Nephron progenitor cell (in vitro differentiated cells): ENCODE results near the gene CAMSAP2.
"Not testable (repeated sequence)": the region's sequence is repeated elsewhere in the genome, so short reads cannot be mapped to it uniquely, and the experiment has no call there.

Experiments used
- DNase-seq: peaks from one replicate; pipeline ENCODE4 v3.0.0; 2021
- H3K27ac Mint-ChIP-seq: 2 replicates; pipeline ENCODE4 v1.8.0; 2021; ENCODE audit warnings: mild to moderate bottlenecking, moderate library complexity, mixed read lengths
- H3K27me3 Mint-ChIP-seq: 2 replicates; pipeline ENCODE4 v1.8.0; 2021; ENCODE audit warnings: mild to moderate bottlenecking, low read depth, mixed read lengths; ENCODE audit not compliant: poor library complexity
- H3K36me3 Mint-ChIP-seq: 2 replicates; pipeline ENCODE4 v1.8.0; 2021; ENCODE audit warnings: low read depth, mixed read lengths
- H3K4me1 Mint-ChIP-seq: 2 replicates; pipeline ENCODE4 v1.8.0; 2021; ENCODE audit warnings: mixed read lengths
- H3K4me3 Mint-ChIP-seq: 2 replicates; pipeline ENCODE4 v1.8.0; 2021; ENCODE audit warnings: mild to moderate bottlenecking, moderate library complexity, mixed read lengths
- H3K9me3 Mint-ChIP-seq: 2 replicates; pipeline ENCODE4 v1.8.0; 2021; ENCODE audit warnings: mild to moderate bottlenecking, moderate library complexity, mixed read lengths
- CTCF ChIP-seq: fragments of 200-600 bp; sonication (generic); IDR thresholded peaks from 2 replicates; pipeline ENCODE4 v1.5.0; 2021; ENCODE audit warnings: antibody characterized with exemption

CAMSAP2 gene

GRCh38 chr1:200808846-200809245 lies 70.2 kb downstream of the CAMSAP2 start:
- H3K9me3 Mint-ChIP-seq = no peaks in the 10 kb centered on the region
- peaks cover 5% of the 10 kb centered on the region for H3K4me1 Mint-ChIP-seq
- no peak overlapping the region for H3K4me3 Mint-ChIP-seq
- H3K27me3 Mint-ChIP-seq = peaks cover 2% of the 10 kb centered on the region
- peaks cover 66% of the 10 kb centered on the region for H3K36me3 Mint-ChIP-seq
- DNase-seq = no peak
- H3K27ac Mint-ChIP-seq = no peak overlapping the region
- TF ChIP-seq CTCF = no peak

DNA sequence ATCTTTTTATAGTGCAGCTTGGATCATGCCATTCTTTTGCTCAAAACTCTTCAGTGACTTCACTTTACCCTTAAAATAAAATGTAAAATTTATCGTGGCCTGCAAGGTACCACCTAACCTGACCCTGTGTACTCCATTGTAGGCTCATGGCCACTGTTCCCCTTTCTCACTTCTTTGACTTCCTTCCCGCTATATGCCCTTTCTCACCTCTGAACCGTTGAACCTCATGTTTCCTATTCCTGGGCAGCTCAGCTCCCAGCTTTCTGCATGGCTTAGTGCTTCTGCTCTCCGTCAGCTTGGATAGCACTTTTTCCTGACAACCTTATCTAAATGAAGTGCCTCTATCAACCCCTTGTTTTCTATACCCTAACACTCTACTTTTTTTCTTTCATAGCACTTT lies 73.0 kb downstream of the CAMSAP2 start:
- Mint-ChIP-seq H3K4me3 (no peak overlapping the region), H3K36me3 (peaks cover 72% of the 10 kb centered on the region), H3K9me3 (no peaks in the 10 kb centered on the region), H3K4me1 (peaks cover 5% of the 10 kb centered on the region), H3K27me3 (peaks cover 2% of the 10 kb centered on the region), H3K27ac (peak overlapping the region; percentile 87)
- DNase-seq = no peak
- no peak for TF ChIP-seq CTCF

GRCh38 chr1:200816624-200817224 lies 78.0 kb downstream of the CAMSAP2 start:
- H3K4me3 Mint-ChIP-seq, H3K27ac Mint-ChIP-seq, H3K9me3 Mint-ChIP-seq, H3K4me1 Mint-ChIP-seq, H3K27me3 Mint-ChIP-seq, DNase-seq: not testable (repeated sequence)
- peaks cover 54% of the 10 kb centered on the region for H3K36me3 Mint-ChIP-seq

GRCh38 chr1:200818248-200818647 lies 79.6 kb downstream of the CAMSAP2 start:
- H3K27me3 Mint-ChIP-seq = no peaks in the 10 kb centered on the region
- H3K9me3 Mint-ChIP-seq = no peaks in the 10 kb centered on the region
- peaks cover 47% of the 10 kb centered on the region for H3K36me3 Mint-ChIP-seq
- DNase-seq = no peak
- H3K4me1 Mint-ChIP-seq = no peaks in the 10 kb centered on the region
- H3K4me3 Mint-ChIP-seq = no peak overlapping the region
- no peak overlapping the region for H3K27ac Mint-ChIP-seq
- TF ChIP-seq CTCF = no peak

DNA sequence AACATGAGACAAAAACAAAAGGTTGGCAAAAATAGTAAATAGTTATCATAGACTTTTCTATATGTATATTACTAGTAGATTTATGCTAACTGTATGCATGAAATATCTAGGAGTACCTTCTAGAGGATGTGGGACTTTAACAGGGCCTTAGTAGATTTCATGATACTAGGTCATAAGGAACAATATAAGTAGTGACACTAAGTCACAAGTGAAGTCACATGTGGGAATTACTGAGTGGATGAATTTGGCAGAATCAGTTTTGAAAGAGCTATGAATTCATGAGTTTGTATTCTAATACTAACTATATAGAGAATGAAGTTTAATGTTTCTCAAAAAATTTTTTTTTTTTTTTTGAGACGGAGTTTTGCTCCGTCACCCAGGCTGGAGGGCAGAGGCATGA lies 81.0 kb downstream of the CAMSAP2 start:
- Mint-ChIP-seq H3K27me3 (no peaks in the 10 kb centered on the region), H3K27ac (no peak overlapping the region), H3K4me3 (no peak overlapping the region), H3K36me3 (peaks cover 53% of the 10 kb centered on the region), H3K4me1 (no peaks in the 10 kb centered on the region), H3K9me3 (no peaks in the 10 kb centered on the region)
- DNase-seq = no peak
- no peak for TF ChIP-seq CTCF

DNA sequence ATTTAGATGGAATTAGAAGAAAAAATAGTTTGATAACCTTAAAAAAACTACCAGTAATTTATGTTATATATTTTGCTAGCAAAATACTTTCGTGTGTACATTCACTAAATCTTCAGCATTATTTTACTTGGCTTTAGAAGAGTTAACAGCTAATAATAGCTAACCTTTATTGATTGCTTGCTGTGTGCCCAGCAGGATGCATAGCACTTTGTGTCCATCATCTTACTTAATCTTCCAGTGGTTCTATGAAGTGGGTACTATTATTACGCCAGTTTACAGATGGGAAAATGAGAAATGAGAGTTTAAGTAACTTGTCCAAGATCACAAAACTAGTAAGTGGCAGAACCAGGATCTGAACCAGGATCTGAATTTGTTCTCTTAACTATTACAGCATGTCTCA lies 92.4 kb downstream of the CAMSAP2 start:
- Mint-ChIP-seq H3K4me1 (no peaks in the 10 kb centered on the region), H3K9me3 (peaks cover 7% of the 10 kb centered on the region), H3K4me3 (no peak overlapping the region), H3K27me3 (no peaks in the 10 kb centered on the region), H3K27ac (no peak overlapping the region), H3K36me3 (peaks cover 33% of the 10 kb centered on the region)
- DNase-seq = no peak
- no peak for TF ChIP-seq CTCF
